ENCODE measurements around the gene PNMA6E.
"Not testable (repeated sequence)": the region's sequence is repeated elsewhere in the genome, so short reads cannot be mapped to it uniquely, and the experiment has no call there.

The PNMA6E gene

GRCh38 chrX:153408221-153408721, 7.1 kb upstream of the PNMA6E start:
- DNase-seq (ENCODE audit: low read depth): no peak

- no peak for DNase-seq (ENCODE audit: low read depth)
These were observed 6.6 kb upstream of the PNMA6E start for GRCh38 chrX:153407736-153408135.

- no peak for DNase-seq (ENCODE audit: low read depth)
These were observed 5.8 kb upstream of the PNMA6E start for GRCh38 chrX:153406903-153407302.

GRCh38 chrX:153406011-153406410, 4.9 kb upstream of the PNMA6E start:
- no peak for DNase-seq (ENCODE audit: low read depth)

GRCh38 chrX:153405426-153405825, 4.3 kb upstream of the PNMA6E start:
- DNase-seq (ENCODE audit: low read depth): no peak

GRCh38 chrX:153404333-153404732, 3.2 kb upstream of the PNMA6E start:
- not testable (repeated sequence) for DNase-seq (ENCODE audit: low read depth)

GRCh38 chrX:153400146-153401132, 711 bp downstream of the PNMA6E start:
- no peak for DNase-seq (ENCODE audit: low read depth)

- no peak for DNase-seq (ENCODE audit: low read depth)
These were observed 2.7 kb downstream of the PNMA6E start for GRCh38 chrX:153398275-153398960.

- no peak for DNase-seq (ENCODE audit: low read depth)
These were observed 3.7 kb downstream of the PNMA6E start for GRCh38 chrX:153397256-153397960.

GRCh38 chrX:153396320-153397195, 4.6 kb downstream of the PNMA6E start:
- no peak for DNase-seq (ENCODE audit: low read depth)

GRCh38 chrX:153395613-153396319, 5.4 kb downstream of the PNMA6E start:
- DNase-seq (ENCODE audit: low read depth): no peak

- DNase-seq (ENCODE audit: low read depth): no peak
These were observed 6.5 kb downstream of the PNMA6E start for GRCh38 chrX:153394612-153395011.

GRCh38 chrX:153392642-153393321, 8.4 kb downstream of the PNMA6E start:
- no peak for DNase-seq (ENCODE audit: low read depth)

GRCh38 chrX:153389460-153389768, 11.7 kb downstream of the PNMA6E start:
- not testable (repeated sequence) for DNase-seq (ENCODE audit: low read depth)

- DNase-seq (ENCODE audit: low read depth): no peak
These were observed 12.3 kb downstream of the PNMA6E start for GRCh38 chrX:153388722-153389459.

- no peak for DNase-seq (ENCODE audit: low read depth)
These were observed 13.0 kb downstream of the PNMA6E start for GRCh38 chrX:153387987-153388721.

- DNase-seq (ENCODE audit: low read depth): no peak
These were observed 13.8 kb downstream of the PNMA6E start for GRCh38 chrX:153387345-153387744.

- DNase-seq (ENCODE audit: low read depth): no peak
These were observed 15.1 kb downstream of the PNMA6E start for GRCh38 chrX:153386097-153386496.

- not testable (repeated sequence) for DNase-seq (ENCODE audit: low read depth)
These were observed 16.2 kb downstream of the PNMA6E start for GRCh38 chrX:153384973-153385372.

All from GM04503 (cell line).